ENCODE data around the gene ZNF750.
A peak's percentile ranks its signal among the peaks of the same experiment; 100 is the strongest.

The ZNF750 gene

GRCh38 chr17:82859431-82860403, 19.9 kb upstream of the ZNF750 start:
- DNase-seq, result peak; percentile 56 to 60

DNA sequence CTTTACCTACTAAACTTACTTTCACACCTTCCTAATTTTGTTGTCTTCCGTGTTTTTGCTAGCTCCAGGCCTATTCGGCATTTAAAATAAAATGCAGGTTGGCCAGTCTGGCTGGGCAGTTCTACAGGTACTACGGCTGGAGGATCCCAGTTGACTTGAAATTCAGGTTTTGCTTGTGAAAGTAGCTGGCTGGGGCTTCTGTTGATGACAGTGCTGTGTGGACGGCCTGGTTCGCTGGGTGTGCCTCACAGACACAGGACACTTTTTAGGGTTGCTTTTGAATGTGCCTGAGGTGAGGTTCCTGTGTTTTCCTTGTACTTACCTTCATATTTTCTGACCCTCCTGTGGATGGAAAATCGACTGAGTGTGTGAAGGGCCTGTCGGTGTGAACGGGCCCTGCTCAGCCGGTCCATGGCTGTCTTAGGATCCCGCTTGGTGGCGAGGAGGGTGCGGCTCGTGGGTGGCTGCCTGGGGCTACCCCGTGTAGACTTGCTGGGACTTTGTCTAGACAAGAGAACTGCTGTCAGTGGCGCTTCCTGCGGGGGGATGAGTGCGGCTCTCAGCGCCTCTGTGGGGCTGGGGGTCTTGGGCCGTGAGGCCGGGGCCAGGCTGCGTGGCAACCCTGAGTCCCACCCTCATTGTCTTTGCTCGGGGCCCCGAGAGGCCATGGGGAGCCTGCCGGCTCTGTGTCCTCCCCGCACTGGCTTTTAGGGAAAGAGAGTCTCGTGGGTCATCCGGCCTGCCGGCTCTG, 18.7 kb upstream of the ZNF750 start:
- peak; percentile 32 to 47 for DNase-seq

- no peak for DNase-seq
These were observed 16.5 kb upstream of the ZNF750 start for GRCh38 chr17:82856361-82856760.

DNA sequence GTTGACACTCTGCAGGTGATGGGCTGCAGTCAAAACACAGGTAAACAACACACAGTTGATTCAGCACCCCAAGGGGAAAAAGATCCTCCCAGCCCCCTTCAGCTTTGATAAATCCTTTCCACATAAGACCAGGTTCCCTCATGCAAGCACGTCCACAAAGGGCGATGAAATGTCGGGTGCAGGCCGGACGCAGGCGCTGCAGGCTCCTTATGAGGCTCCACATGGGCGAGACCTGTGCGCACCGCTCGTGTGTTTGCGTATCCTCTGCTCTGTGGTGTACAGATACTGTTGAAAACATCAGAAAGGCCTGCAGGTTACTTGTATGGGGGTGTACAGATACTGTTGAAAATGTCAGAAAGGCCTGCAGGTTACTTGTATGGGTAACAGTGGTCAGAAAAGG, 14.4 kb upstream of the ZNF750 start:
- no peak for DNase-seq

DNA sequence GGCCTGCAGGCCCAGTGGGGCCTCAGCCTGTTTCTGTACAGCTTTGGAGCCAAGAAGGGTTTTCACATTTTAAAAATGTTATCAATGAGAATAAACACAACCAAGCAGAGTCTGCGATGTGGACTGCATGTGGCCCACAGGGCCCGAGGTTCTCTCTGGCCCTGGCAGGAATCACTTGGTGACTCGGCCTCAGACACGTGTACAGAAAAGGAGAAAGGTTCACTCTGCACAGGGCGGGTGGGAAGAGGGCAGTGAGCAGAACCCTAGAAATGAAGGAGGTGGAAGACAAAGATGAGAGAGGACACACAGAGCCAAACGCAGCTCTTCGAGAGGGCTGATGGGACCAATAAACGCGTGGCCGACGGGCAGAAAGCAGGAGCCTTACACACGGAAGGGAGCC, 11.6 kb upstream of the ZNF750 start:
- no peak for DNase-seq

DNA sequence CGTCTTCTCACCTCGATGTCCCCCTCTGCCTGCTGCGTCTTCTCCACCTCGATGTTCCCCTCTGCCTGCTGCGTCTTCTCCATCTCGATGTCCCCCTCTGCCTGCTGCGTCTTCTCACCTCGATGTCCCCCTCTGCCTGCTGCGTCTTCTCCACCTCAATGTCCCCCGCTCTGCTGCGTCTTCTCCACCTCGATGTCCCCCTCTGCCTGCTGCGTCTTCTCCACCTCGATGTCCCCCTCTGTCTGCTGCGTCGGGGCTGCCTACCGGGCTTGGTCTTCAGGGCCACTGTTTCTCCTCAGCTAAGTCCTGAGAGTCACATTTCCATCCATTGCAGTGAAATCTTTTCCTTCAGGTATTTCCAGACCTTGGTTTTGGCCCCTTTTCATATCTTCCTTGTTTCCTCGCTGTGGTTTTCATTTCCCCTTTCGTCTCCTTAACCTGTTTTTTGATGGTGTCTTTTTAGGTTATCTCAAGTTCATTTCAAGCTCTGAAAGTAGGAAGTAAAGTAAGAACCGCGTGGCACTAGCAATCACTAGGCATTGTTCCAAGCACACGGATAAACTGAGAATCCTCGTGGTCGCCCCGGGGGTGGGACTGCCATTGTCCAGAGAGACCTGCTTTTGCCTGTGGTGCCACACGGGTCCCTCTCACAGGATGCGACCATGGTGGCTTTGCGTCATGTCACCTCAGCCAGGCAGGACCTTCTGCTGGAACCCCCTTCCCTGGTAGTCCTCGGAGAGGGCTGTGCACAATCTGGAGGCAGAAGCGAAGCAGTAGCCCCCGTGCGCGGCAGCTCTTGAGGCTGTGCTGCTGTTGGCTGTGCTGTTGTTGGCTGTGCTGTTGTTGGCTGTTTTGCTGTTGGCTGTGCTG, 9.5 kb upstream of the ZNF750 start:
- no peak for DNase-seq

DNA sequence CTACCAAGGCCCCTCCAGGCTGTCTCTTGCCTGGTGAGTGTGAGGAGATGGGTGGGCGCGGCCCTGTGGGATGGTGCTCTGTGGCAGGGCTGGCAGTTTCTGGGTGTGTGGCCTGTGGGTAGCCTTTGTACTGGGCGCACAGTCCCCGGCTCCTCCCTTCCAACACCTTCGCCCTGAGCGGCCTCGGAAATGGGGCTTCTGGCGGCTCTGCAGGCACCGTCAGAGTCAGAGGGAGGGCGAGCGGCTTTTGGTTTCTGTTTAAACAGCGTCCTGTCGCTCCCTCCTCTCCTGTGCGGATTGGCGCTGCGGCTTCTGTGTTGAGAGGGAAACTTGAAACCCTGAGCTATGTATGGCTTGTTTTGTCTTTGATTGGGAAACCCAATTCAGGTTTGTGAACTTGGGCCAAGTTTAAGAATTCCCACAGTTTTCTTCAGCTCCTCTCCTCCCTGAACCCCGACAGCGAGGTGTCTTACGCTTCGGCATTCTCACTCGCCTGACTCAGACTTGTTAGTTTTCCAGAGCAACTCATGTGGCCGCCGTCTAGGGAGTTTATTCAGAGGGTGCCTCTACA, 8.3 kb upstream of the ZNF750 start:
- DNase-seq, result peak in 1 of 2 donors; percentile 19

GRCh38 chr17:82846061-82846691, 6.4 kb upstream of the ZNF750 start:
- no peak for DNase-seq

DNA sequence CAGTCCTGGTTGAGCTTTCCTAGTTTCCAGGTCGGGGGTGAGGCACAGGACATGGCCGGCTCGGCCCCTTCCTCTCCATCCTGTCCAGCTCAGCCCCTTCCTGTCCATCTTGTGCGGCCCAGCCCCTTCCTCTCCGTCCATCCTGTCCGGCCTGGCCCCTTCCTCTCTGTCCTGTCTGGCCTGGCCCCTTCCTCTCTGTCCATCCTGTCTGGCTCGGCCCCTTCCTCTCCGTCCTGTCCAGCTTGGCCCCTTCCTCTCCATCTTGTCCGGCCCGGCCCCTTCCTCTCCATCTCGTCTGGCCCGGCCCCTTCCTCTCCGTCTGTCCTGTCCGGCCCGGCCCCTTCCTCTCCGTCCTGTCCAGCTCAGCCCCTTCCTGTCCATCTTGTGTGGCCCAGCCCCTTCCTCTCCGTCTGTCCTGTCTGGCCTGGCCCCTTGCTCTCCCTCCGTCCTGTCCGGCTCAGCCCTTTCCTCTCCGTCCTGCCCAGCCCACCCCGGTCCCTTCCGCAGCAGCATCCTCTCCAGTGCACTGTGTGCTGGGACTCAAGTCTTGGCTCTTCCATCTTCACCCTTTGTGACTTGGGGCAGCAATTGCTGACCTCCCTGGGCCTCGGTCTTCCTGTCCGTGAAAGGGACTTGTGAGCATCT, 5.5 kb upstream of the ZNF750 start:
- DNase-seq, result no peak

- DNase-seq, result no peak
These were observed 5.0 kb upstream of the ZNF750 start for GRCh38 chr17:82844796-82845162.

GRCh38 chr17:82843904-82844680, 4.3 kb upstream of the ZNF750 start:
- no peak for DNase-seq

- no peak for DNase-seq
These were observed 2.2 kb upstream of the ZNF750 start for GRCh38 chr17:82841921-82842596.

GRCh38 chr17:82840431-82840831, 609 bp upstream of the ZNF750 start:
- no peak for DNase-seq

GRCh38 chr17:82838386-82839063, 1.3 kb downstream of the ZNF750 start:
- no peak for DNase-seq

DNA sequence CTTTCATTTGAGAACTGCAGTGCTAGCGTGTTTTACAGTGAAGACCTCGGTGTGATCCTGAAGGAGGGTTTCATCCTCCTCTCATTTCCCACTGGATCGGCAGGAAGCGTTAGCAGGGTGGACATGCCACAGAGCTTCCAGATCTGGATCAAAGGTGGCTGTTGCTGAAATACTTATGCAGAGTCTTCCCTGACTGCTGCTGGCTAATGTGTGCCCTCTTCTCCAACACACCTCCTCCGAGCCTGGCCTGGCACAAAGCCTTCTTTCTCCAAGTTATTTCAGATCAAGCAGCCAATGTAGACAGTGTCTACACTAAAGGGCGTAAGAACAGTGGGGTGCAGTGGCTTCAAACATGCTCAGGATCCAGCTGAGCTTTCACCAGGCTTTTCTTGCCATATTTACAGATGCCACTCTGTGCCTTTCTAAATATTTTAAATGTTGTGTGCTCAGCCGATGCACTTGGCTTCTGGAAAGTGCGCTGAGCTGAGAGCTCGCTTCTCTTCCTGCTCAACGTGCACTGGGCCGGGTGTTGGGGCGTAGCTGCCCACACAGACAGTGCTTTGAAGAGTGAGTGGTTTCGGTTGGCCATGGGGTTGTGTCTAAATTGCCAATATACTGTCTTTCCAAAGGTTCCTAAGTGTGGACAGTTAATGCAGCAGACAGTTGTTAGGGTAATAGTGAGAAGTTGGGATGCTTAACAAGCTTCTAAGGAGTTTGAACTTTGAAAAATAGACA, 2.1 kb downstream of the ZNF750 start:
- DNase-seq, result no peak

DNA sequence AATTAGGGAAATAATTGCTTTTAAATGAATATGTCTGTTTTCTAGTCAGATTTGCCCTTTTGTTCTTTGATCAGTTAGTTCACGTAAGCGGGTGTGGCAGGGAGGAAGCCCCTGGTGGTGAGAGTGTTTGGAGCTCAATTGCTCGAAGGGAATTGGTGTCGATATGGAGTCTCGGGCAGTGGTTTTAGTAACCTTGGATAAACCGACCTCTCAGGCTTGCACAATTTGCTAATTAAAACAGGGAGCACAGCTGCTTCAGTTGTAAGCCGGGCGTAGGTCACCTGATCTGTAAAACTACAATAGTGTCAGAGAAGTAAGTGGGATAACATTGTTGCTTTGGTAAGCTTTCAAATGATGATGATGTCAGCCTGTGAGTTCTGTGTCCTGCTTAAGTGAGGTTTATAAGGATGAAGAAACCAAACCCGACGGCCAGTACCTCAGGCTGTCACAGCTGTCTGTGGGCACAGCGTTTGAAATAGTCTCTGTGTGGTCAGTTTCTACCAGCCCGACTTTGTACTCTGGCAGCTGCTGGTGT, 2.9 kb downstream of the ZNF750 start:
- DNase-seq, result no peak

GRCh38 chr17:82835766-82836512, 3.9 kb downstream of the ZNF750 start:
- no peak for DNase-seq

GRCh38 chr17:82835122-82835521, 4.7 kb downstream of the ZNF750 start:
- DNase-seq, result no peak

Data from activated CD4-positive, alpha-beta T cell treated with anti-CD3 and anti-CD28 coated beads for 4 hours (primary cell).